GM21529 (cell line): ENCODE data around the gene RC3H1.
A peak's percentile ranks its signal among the peaks of the same experiment; 100 is the strongest.
"Not testable (repeated sequence)": the region's sequence is repeated elsewhere in the genome, so short reads cannot be mapped to it uniquely, and the experiment has no call there.

Experiments used
- ATAC-seq: cut with Tn5 transposase; IDR thresholded peaks from one replicate; pipeline ENCODE4 v1.9.1; 2021; ENCODE audit not compliant: unreplicated experiment

RC3H1 gene, protein sequence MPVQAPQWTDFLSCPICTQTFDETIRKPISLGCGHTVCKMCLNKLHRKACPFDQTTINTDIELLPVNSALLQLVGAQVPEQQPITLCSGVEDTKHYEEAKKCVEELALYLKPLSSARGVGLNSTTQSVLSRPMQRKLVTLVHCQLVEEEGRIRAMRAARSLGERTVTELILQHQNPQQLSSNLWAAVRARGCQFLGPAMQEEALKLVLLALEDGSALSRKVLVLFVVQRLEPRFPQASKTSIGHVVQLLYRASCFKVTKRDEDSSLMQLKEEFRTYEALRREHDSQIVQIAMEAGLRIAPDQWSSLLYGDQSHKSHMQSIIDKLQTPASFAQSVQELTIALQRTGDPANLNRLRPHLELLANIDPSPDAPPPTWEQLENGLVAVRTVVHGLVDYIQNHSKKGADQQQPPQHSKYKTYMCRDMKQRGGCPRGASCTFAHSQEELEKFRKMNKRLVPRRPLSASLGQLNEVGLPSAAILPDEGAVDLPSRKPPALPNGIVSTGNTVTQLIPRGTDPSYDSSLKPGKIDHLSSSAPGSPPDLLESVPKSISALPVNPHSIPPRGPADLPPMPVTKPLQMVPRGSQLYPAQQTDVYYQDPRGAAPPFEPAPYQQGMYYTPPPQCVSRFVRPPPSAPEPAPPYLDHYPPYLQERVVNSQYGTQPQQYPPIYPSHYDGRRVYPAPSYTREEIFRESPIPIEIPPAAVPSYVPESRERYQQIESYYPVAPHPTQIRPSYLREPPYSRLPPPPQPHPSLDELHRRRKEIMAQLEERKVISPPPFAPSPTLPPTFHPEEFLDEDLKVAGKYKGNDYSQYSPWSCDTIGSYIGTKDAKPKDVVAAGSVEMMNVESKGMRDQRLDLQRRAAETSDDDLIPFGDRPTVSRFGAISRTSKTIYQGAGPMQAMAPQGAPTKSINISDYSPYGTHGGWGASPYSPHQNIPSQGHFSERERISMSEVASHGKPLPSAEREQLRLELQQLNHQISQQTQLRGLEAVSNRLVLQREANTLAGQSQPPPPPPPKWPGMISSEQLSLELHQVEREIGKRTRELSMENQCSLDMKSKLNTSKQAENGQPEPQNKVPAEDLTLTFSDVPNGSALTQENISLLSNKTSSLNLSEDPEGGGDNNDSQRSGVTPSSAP

DNA sequence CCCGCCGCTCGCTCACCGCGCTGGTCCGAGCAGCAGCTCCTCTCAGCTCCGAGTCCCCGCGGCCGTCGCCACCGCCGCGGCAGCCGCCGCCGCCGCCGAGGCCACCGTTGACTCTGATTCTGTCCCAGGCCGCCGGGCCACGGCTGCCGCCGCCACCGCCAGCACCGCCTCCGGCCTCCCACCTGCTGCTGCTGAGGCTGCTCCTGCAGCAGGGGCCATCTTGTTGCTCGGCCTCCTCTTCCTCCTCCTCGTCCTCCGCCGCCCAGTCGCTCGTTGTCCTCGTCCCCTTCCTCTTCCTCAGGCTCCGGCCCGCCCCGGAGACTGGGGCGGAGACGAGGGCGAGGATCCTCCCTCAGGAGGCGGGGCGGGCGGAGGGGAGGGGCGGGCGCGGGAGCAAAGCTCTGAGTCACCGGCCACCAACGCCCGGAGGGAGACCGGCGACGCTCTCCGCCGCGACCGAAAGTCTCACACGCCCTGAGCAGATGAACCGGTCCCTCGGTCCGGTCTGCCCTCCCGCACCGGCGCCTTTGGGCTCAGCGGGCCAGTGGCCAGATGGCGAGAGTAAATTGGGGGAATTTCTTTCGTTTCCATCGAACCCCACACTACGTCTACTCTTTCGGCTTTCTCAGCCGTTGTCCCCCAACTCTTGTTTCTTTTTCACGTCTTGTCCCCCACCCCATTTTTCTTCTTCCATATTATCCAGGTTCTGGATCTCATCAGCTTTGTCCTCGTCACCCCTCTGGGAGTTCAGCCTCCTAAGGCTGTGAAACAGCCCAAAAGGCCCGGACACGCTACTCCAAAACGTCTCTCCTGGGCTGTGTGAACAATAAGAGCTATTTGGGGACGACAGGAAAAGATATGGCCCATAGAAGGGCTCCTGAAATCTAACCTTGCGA is at the start of gene RC3H1:
Gene RC3H1, minus strand, starts transcription at position 278 of the 896 bp plus-strand sequence. CDS start 29,372 bp downstream, outside the sequence.
- ATAC-seq, result peak; percentile 92

DNA sequence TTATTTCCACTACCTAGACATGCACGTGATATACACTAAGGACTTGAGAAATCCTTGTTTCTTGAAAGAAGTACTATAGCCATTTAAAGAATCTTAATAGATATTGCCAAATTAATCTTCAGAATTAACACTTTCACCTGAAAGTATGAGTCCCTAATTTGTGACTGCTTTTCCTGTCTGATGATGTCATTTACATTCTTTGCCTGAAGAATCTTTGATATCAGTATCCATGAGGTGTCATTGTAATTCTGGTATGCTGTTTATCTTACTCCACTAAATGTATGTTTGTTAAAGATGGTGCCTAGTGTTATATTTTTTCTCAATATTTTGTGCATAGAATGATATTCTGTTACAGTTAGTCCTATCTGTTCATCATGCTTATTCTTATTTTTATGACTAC is 48.5 kb upstream of the RC3H1 start:
- no peak for ATAC-seq

DNA sequence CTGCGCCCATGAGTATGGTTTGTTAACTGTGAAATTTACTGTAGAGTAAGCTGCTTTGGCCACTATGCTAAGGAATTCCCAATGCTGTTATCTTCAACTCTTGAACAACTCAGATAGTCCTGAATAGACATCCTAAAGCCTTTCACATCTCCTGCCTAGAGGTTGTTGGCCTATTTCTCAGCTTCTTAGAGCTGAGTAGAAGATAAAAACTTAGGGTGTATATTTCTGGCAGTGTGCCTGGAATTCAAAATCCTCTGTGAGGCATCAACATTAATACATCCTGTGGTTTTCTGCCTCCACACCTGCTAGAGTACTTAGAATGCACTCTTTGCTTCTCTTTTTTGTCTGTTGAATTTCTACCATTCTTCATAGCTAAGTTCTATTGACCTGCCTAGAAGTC is 45.8 kb upstream of the RC3H1 start:
- ATAC-seq, result no peak

DNA sequence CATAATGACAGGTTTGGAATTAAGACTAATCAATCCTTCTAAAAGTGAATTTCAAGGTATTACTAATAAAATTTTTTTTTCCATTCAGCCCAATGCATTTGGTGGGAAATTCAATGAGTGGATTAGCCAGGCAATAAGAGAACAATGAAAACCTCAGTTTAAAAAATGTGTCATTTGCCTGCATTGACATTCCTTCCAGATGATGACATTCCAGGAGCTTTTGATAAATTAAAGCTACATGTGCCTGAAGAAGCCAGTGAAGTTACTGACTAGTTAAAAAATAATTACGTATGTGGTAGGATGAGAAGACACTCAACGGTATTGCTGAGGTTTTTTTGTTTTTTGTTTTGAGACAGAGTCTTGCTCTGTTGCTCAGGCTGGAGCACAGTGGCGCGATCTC is 37.9 kb upstream of the RC3H1 start:
- ATAC-seq, result no peak

DNA sequence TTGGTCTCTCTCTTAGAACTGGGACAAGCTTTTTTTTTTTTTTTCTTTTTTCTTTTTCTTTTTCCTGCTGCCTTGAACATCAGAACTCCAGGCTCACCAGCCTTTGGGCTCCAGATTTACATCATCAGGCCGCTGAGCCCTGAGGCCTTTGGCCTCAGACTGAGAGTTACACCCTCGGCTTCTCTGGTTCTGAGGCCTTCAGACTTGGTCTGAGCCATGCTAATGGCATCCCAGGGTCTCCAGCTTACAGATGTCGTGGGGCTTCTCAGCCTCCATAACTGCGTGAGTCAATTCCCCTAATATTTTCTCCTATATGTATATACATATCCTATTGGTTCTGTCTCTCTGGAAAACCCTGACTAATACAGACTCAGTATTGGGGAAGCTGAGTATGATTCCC is 36.5 kb upstream of the RC3H1 start:
- ATAC-seq, result no peak

DNA sequence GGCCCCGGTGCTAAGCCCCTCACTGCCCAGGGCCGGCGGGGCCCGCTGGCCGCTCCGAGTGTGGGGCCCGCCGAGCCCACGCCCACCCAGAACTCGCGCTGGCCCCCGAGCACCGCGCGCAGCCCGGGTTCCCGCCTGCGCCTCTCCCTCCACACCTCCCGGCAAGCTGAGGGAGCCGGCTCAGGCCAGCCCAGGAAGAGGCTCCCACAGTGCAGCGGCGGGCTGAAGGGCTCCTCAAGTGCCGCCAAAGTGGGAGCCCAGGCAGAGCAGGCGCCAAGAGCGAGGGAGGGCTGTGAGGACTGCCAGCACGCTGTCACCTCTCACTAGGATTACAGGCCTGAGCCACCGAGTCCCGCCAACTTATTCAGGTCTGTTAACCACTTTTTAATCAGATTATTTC is 34.5 kb upstream of the RC3H1 start:
- ATAC-seq, result not testable (repeated sequence)

DNA sequence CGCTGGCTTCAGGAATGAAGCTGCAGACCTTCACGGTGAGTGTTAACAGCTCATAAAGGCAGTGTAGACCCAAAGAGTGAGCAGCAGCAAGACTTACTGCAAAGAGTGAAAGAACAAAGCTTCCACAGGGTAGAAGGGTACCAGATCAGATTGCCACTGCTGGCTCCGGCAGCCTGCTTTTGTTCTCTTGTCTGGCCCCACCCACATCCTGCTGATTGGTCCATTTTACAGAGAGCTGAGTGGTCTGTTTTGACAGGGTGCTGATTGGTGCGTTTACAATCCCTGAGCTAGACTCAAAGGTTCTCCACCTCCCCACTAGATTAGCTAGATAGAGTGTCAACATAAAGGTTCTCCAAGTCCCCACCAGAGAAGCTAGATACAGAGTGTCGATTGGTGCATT is 33.6 kb upstream of the RC3H1 start:
- ATAC-seq, result not testable (repeated sequence)

DNA sequence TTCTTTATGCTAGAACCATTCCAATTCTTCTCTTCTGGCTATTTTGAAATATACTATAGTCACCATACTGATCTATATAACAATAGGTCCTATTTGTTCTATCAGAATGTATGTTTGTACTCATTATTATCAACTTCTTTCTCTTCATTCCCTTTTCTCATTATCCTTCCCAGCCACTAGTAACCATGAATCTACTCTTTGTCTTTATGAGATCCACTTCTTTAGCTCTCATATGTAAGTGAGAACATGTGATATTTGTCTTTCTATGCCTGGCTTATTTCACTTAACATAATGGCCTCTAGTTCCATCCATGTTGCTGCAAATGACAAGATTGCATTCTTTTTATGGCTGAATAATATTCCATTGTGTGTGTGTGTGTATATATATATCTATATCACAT is 31.7 kb upstream of the RC3H1 start:
- no peak for ATAC-seq

DNA sequence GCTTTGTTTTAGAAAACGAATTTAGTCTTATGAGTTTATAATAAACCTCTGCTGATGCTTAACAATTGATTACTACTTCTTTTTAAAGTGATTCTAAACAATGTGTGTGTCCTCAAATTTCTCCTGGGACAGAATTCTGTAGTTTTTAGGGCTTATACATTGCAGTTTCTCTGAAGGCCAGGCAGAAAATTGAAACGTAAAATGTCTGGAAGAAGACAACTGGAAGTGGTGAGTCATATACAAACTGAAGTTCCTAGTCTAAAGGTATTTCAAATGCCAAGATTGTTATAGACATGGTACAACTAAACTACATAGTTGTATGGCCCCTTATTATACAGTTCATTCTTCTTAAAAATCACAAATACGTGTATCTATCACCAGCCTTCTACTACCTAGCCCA is 30.5 kb upstream of the RC3H1 start:
- ATAC-seq, result no peak

DNA sequence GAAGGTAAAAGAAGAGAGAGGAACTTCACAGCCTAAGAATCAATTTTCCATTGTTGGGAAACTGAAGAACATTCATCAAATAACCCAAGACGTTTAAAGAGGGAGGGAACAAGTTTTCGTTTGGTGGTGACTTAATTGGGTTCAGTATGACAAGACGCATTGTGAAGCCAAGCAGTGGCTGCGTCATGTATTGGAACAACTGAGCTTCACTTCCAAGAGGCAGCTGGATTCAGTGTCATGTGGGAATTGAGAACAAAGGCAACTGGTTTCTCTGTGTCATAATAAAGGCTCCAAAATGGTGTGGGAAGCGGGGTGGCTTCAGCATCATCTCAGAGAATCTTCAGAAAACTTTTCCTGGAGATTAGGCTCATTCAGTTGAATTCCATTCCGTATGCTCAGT is 29.8 kb upstream of the RC3H1 start:
- no peak for ATAC-seq

DNA sequence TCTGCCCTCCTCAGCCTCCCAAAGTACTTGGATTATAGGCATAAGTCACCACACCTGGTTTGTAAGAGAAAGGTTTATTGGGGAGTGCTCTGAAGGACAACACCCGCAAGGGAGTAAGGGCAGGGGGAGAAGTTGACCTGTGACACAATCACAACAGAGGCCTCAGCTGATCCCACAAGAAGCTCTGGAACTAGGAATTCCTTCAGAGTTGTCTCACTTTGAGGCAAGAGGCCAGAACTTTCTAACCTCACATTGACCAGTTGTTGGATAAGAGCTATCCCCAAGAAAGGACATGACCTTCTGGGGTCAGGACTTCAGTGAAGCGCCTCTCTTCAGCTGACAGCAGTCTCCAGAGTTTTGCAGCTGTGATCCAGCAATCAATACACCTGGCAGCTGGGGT is 27.4 kb upstream of the RC3H1 start:
- no peak for ATAC-seq

DNA sequence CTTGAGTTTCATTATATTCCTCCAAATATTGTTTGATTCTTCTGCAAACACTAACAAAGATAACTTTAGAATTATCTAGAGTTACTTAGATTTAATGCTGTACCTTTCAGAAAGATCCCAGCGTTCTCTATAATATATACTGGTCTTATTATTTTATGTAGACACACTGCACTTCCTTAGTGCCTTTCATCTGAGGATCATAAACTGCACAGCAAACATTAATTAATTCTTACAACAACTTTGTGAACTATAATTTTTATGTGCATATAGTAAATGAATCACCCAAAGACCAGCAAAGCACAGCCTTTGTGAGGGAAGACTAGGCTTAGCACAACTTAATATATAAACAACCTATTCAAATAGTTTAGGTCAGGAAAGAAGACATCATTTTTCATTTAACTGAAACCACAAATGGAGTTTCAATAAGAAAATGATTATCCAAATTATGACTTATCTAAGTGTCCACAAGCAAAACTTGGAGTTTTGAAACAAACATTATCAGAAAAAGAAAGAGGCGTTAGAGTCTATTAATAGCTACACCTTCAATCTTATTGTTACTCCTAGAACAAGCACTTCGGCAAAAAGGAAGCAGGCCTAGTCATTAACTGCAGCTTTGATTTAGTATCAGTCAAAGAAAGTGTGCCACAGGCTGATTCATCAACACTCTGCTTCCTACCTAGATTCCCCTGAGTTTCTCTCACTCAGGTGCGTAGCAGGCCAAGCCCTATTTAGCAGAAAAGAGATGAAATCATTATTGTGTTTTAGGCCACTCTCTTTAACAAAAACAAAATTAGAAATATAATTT is 22.5 kb upstream of the RC3H1 start:
- ATAC-seq, result no peak

DNA sequence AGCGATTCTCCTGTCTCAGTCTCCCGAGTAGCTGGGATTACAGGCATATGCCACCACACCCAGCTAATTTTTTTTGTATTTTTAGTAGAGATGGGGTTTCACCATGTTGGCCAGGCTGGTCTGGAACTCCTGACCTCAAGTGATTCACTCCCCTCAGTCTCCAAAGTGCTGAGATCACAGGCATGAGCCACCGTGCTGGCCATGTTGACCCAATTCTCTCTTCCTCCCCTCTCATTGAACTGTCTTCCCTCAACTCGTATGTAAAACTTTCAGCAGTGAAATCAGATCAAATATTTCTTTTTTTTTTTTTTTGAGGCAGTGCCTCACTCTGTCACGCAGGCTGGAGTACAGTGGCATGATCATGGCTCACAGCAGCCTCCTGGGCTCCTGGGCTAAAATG is 20.4 kb upstream of the RC3H1 start:
- ATAC-seq, result not testable (repeated sequence)

DNA sequence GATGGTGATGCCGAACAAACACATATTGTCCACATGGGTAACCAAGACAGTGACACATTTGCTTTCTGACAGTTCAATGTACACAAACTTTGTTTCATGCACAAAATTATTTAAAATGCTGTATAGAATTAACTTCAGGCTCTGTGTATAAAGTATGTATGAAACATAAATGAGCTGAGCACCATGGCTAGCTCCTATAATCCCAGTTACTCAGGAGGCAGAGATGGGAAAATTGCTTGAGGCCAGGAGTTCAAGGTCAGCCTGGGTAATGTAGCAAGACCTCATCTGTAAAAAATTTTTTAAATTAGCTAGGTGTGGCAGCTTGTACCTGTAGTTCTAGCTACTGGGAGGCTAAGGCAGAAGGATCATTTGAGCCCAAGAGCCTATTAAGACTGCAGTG is 19.2 kb upstream of the RC3H1 start:
- ATAC-seq, result no peak

DNA sequence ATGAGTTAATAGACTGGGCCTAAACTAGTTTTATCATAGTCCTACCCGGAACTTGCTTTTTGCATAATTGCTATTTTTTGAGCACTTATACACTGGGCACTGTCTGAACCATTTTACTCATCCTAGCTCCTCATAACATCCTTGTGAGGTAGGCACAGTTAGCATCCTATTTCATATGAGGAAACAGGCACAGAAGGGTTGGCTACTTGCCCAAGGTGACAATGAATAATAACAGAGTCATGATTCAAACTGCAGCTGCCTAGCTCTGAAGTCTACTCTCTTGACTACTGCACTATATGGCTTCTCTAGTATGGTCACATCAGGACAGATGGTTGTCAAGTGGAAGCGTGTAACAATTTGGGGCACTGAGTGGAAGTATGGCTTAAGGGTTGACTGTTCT is 18.2 kb upstream of the RC3H1 start:
- no peak for ATAC-seq

DNA sequence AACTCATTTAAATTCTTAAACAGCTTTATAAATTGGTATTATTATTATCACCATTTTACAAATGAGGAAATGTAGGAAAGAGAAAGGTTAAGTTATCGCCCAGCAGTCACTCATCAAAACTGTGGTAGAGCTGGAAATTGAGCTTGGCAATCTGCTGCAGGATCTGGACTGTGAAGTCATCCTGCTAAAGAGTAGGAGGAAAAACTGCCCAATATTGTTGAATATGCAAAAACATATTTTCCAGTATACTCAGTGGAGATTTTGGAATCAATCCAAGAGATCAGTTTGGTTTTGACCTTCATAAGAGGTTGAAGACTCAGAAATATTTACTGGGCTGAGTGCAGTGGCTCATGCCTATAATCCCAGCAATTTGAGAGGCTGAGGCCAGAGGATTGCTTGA is 16.9 kb upstream of the RC3H1 start:
- ATAC-seq, result no peak

DNA sequence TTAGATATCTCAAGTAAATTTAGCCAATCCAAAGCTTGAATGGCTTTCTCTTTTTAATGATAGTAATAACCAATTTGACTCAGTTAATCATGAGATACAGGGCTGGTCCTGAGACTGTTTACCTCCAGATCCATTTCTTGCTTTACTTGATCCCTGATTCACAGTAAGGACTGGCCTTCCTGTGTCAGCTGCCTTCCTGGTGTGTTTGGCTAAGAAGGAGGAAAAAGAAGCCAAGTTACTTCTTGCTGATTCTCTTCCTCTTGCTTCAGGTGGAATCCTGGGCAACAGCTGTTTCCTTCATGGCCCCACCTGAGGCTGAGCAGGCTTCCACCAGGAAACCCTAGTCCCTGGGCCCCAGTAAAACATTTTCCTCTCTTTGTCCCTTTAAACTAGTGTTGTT is 14.6 kb upstream of the RC3H1 start:
- ATAC-seq, result no peak

DNA sequence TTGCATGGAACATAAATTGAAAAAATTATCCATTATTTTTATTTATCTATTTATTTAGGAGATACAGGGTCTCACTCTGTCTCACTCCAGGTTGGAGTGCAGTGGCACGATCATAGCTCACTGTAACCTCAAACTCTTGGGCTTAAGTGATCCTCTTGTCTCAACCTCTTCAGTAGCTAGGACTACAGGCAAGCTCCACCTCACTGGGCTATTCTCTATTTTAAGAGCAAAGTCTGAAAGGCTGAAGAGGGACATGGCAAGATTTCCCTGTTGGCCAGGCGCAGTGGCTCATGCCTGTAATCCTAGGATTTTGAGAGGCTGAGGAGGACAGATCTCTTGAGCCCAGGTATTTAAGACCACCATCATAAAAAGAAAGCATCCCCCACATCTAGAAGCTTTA is 14.0 kb upstream of the RC3H1 start:
- ATAC-seq, result no peak

DNA sequence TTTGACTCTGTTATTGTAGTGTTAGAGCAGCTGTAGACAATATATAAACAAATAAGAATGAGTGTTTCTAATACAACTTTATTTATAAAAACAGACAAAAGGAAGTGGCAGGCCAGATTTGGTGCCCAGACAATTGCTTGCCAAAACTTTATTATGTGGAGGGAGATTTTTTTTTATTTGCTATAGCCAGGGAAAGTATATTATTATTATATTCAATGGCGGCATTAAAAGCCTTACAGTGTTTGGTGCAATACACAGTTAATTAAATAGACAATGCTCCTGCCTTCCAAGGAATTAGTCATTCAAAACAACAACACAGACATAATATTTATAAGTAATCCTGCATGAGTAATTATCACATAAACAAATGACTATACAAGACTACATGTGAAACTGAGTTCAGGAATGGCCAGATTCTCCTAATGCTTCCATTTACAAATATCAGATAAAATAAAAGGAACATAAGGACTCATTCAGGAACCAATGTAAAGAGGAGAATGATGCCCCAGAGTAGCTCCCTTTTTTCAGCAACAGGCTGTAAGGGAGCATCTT is 10.6 kb upstream of the RC3H1 start:
- ATAC-seq, result no peak

DNA sequence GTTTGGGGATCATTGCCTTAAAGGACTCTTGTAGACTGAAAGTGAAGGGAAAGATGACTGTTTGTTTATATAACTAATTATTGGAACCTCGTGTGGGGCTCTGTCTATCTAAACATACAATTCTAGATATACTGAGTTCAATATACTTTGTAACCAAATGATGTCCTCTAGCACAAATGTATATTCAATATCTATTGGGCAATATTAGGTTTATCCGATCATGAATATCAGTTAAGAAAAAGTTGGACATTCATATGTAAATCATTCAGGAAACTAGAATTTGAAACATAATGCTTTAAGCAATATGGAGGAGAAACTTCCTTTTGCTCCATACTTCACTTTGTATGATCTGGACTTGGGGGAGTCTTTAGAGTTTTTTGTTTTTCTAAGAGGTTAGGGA is 8.9 kb upstream of the RC3H1 start:
- no peak for ATAC-seq
